Mesenteric fat pad (tissue), 1 donor: ENCODE measurements around the gene TMEM181. TPM values are rescaled to one million over a fixed set of nuclear protein-coding genes. Genes with fewer than 3 reads are reported as not detected.
"Not testable (repeated sequence)": the region's sequence is repeated elsewhere in the genome, so short reads cannot be mapped to it uniquely, and the experiment has no call there.

Source experiments
- DNase-seq: peaks from one replicate; pipeline ENCODE4 v3.0.0-alpha.2; 2020; ENCODE audit warnings: low spot score
- total RNA-seq: library from RNA; stranded (reverse); fragmentation: NEBNext Ultra II Directional; extraction: Animal tissue kit (Norgen Biotek cat#: 25700); gene quantifications from one replicate; pipeline ENCODE4 v1.2.1, GENCODE V29; 2021
- donor health status: DM: yes; HTN: yes; CAD: no.

The TMEM181 gene
- total RNA-seq, 1 donor from 2014 or later, result 27.3 TPM

DNA sequence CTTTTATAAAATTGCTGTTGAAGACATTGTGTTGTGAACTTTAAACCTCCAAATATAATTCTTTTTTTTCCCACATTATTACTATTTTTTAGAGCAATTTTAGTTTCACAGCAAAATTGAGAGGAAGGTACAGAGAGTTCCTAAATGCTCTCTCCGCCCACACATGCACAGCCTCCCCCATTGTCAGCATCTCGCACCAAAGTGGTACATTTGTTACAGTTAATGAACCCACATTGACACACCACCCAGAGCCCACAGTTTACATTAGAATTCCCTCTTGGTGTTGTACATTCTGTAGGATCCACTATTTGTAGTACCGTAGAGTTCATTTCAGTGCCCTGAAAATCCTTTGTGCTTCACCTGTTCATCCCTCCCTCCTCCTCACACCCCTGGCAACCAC lies 33.8 kb downstream of the TMEM181 start:
- DNase-seq, result no peak

DNA sequence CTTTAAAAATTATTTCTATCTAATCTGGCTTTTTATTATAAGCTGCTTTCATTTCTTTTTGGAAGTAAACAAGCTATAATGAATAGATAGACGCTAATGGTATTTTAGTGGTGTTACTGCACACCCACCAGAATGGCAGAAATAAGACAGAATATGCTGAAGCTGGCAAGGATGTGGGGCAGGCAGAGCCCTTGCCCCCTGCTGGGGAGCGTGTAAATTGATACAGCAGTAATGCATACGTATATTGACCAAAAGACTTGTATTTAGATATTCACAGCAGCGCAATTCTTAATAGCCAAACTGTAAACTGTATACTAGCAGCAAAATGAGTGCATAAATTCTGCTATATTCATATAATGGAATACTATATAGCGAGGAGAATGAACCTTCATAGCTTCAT lies 35.3 kb downstream of the TMEM181 start:
- DNase-seq, result no peak

DNA sequence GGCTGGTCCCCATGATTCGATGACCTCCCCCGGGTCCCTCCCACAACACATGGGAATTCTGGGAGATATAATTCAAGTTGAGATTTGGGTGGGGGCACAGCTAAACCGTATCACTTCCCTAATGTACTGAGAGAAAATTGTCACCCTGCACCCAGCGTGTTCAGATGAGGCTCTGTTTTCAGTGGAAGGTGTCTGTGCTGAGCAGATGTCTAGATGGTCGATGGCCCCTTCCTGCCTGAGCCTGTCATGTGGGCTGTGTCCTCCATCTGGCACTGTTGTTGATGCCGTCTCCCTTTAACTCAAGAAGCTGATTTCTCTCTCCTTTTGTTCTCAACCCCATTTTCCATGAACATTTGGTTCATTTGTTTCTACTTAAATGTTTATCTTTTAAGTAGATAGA lies 37.0 kb downstream of the TMEM181 start:
- no peak for DNase-seq

DNA sequence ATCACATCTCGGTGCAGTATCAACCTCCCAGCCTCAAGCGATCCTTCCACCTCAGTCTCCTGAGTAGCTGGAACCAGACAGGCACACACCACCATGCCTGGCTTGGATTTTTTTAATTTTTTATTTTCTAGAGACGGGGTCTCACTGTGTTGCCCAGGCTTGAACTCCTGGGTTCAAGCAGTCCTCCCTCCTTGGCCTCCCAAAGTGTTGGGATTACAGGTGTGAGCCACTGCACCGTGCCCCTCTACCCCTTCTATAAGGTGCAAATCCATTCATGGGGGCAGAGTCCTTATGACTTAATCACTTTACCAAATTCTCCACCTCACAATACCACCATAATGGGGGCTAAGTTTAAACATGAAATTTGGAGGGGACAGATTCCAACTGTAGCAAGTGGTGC lies 37.7 kb downstream of the TMEM181 start:
- no peak for DNase-seq

DNA sequence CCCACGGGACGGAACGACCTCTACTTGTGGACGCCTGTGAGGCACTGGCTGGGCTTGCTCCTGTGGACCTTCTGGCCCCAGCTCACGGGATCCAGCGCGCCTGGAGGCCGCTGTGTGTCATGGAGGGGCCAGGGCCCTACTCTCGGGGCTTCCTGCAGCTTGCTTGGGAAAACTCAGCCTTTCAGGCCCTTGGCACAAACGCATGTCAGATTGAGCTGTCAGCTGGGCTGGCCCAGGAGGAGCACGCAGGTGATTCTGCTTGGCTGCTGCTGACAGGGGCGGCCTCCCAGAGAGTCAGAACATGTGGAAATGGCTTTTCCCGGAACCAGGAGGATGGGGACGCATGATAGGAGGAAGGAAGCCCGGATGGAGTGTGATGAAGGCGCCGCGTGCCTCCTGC lies 39.7 kb downstream of the TMEM181 start:
- no peak for DNase-seq

DNA sequence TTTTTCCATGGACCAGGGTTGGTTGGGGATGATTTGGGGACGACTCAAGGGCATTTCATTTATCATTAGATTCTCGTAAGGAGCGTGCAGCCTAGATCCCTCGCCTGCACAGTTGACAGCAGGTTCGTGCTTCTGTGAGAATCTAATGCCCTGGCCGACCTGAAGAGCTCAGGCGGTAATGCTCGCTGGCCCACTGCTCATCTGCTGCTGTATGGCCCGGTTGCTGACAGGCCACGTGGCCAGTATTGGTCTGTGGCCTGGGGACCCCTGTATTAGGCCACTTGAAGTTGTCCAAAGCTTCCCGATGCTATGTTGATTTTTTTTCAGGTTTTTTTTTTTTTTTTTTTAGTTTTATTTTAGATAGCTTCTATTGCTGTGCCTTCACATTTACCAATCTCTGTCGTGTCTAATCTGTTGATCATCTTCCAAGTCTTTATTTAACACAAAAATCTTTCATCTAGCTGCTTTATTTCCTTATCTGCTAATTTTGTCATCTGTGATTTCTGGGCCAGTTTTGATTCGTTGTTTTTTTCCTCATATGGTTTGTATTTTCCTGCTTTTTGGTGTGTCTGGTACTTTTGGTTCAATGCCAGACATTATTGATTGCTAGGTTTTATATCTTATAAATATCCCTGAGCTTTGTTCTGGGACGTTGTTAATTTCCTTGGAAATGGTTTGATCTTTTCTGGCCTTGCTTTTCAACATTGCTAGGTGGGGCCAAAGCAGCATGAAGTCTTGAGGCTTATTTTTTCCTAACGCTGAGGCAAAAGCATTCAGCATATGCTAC lies 43.6 kb downstream of the TMEM181 start:
- no peak for DNase-seq

DNA sequence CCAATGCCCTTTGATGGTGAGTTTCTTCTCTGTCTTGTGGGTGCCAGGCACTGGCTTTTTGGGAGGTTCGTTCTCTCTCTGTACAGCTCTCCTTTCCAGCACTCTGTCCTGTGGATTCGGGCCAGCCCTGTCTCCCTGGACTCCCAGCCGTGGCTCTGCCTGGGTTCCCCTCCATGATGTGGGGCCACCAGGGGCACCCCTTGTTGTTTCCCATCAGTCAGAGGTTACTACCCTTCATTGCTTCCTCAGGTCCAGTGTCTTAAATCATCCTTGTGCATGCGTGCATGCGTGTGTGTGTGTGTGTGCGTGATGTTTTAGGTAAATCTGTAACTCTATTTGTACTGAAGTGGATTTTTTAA lies 44.1 kb downstream of the TMEM181 start:
- peak; percentile 81 for DNase-seq

DNA sequence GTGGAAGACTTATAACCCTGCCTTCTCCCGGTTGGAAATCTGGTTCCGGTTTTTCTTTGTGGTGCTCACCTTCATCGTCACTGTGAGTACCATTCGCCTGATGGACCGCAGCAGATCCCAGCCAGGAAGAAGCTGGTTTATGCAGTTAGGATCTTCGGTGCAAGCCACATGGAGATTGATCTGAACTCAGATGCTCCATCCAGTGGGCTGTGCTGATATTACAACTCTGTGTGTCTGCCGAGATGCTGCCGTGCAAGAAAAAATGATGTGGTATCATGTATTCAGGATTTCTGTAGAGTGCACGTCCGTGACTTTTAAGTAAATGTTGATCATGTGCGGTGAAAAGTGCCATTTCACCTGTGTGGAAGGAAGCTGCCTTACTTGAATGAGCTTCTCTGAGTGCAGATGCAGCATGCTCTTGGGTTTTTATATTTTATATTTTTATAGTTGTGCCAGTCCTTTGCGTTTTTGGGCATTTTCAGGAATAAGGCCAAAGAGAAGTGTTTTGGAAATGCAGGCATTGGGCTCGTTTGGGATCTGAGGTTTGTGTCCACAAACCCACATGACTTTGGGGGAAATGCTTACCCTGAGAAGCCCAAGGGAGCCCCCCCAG lies 45.5 kb downstream of the TMEM181 start:
- DNase-seq, result no peak

DNA sequence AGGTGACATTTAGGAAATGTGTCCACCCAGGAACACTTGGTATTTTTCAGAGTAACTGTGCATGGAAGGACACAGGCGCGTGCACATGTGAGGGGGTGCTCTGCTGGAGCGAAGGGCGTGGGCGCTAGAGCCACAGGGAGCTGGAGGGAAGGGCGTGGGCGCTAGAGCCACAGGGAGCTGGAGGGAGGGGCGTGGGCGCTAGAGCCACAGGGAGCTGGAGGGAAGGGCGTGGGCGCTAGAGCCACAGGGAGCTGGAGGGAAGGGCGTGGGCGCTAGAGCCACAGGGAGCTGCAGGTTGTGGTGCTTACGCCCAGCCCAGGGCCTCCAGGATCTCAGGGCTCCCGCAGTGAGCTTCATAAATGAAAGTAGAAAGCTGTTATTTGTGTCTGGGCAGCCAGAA lies 46.1 kb downstream of the TMEM181 start:
- DNase-seq, result not testable (repeated sequence)

DNA sequence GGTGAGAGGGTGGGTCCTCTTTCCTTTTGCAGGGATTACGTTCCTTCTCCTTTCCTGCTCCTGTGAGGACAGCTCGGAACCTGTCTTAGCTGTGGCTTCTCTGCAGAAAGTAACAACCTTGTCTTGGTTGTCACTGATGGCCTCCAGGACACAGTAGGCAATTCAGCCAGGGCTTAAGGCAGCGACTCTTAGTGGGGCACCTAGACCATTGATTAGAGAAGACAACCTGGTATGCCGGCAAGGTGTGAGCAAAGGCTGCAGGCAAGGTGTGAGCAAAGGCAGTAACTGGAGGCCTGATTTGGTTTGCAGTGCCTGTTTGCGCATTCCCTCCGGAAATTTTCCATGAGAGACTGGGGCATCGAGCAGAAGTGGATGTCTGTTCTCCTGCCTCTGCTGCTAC lies 47.0 kb downstream of the TMEM181 start:
- peak; percentile 57 for DNase-seq

DNA sequence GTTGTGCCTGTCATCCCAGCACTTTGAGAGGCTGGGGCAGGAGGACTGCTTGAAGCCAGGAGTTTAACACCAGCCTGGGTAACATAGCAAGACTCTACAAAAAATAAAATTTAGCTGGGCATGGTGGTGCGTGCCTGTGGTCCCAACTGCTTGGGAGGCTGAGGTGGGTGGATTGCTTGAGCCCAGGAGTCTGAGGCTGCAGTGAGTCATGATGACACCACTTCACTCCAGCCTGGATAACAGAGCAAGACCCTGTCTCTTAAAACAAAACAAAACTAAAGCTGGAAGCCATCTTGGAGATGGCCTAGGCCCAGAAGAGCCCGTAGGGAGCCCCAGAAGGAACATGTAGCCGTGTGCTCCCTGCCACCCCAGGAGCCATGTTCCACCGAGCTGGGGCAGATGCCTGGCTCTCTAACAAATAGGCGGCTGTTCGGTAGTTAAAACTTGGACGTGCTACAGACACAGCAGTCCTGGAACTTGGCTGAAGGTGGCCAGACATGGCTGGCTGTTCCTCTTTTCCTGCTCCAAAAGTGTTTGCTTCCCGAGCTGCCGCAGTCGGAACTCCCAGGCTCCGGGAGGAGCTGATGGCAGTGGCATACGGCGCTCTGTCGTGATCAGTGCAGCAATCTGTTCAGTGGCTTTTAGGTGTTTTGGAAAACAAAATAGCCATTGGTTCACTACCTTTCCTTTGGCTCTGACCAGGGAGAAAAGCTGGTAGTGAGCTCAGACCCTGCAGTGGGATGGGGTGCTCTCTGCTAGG lies 47.7 kb downstream of the TMEM181 start:
- DNase-seq, result peak; percentile 84

DNA sequence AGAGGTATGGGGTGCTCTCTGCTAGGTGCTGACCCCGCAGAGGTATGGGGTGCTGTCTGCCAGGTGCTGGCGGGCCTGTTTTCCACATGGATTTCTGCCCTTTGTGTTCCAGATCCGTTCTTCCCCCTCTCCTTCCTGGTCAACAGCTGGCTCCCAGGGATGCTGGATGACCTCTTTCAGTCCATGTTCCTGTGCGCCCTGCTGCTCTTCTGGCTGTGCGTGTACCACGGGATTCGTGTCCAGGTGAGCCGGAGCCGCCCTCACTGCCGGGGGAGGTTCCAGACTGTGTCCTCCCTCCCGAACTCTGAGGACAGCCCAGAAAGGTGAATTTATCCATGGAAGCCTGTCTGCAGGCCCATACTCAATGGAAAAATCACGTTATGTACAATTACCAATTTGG lies 48.3 kb downstream of the TMEM181 start:
- peak; percentile 84 for DNase-seq

DNA sequence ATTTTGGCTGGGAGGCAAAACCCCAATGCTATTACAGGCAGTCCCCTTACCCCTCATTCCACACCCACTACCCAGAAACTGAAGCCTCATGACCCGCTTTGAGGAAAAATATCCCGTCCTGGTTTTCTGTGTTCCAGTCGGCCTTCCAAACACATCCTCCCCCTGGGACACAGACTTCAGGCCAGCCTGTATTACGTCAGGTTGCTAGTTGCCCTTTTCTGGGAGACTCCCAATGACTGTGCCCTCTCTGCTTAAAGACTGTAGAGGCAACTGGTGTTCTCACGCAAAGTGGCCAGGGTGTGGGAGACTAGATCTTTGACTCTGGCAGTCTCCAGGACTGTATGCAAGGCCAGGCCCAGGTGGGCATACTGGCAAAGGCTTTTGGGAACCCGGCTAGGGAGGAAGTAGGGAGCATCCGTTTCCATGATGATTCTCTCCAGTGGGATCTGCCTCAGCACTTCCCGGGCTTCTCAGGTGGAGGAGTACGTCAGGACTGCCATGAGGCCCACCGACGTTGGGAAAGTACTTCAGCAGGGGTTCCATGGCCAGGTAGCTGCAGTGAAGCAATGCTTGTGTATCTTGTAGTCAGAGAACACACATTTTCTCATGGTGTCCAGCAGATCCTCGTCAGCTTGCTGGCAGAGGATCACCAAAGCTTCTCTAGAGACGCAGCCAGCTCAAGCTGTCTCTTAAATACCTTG lies 49.7 kb downstream of the TMEM181 start:
- no peak for DNase-seq

DNA sequence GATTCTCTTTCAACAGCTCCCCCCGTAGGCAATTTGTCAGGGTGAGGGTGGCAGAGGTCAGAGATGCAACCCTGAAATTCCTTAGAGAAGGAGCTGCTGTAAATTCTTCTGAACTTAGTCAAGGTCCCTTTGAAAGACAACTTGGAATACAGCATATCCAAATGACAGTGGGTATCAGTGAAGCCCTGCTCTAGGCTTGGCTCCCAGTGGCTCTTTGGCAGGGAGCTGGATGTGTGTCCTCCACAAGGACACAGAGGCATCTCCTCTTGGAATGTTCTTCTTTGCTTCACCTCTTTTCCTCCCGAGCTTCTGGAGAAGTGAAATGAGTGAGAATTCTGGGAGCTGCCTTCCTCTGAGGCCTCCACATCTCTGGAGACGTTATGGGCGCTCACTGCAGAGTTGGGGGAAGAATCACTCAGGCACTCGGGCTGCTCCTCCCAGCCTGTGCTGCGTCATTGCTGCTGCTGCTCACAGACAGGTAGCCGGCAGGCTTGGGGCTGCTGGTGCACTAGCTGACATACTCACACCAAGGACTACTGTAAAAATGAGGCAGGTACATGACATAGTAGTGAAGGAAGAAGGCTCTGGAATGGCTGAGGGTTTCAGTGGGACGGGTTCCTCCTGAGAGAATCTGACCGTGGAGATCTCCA lies 50.6 kb downstream of the TMEM181 start:
- DNase-seq, result no peak

DNA sequence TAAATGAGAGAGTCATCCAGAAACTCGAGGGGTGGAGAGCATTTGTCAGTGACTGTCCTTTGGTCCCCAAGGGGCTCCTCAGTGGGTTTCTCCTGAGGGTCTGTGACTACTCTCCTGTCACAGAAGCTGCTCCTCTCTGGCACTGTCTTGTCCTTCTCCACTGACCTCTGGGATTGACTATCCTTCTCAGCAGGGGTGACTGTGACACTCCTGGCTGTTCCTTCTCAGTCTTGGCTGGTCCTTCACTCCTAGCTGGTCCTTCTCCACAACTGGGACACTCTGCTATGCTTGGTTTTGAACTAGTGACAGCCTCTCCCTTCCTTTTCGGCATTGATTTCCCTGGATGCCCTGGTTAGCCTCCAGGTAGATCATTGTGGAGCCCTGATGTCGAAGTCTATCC lies 51.1 kb downstream of the TMEM181 start:
- no peak for DNase-seq

DNA sequence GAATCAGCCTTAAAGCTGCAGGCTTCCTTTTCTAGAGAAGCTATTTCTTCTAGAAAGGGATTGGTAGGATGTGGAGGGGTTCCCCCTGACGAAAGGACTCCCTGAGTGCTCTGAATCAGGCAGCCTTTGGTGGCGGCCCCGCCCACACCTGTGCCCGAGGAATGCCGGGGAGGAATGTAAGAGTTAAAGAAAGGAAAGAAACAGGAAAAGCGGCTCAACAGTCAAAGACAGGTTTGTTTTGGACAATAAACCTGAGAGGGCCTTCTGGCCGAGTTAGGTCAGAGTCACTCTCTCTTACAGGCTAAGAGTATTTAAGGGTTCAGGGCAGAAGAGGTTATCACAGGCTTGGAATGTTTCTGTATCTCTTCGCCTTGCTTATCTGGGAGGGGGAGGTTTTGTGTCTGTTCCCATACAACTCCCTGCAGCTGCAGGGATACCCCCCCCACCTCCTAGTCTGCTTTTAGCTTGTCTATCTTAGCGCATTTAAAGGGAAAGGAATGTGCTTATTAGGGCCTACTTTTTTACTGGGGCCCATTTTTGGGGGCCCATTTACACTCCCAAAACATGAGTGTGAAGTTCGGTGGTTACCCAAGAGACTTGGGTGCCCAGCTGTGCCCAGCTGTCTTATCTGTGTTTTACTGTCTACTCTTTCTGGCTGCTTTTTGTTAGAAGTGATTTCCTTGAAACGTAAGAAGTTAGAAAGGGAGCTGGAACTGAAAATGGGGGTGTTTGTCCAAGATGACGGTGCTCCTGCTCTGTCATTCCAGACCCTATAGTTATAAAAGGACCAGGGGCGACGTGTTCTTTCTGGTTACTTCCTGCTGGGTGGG lies 51.9 kb downstream of the TMEM181 start:
- no peak for DNase-seq

DNA sequence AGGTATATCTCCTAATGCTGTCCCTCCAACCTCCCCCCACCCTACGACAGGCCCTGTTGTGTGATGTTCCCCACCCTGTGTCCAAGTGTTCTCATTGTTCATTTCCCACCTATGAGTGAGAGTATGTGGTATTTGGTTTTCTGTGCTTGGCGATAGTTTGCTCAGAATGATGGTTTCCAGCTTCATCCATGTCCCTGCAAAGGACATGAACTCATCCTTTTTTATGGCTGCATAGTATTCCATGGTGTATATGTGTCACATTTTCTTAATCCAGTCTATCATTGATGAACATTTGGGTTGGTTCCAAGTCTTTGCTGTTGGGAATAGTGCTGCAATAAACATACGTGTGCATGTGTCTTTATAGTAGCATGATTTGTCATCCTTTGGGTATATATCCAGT lies 54.7 kb downstream of the TMEM181 start:
- DNase-seq, result not testable (repeated sequence)

DNA sequence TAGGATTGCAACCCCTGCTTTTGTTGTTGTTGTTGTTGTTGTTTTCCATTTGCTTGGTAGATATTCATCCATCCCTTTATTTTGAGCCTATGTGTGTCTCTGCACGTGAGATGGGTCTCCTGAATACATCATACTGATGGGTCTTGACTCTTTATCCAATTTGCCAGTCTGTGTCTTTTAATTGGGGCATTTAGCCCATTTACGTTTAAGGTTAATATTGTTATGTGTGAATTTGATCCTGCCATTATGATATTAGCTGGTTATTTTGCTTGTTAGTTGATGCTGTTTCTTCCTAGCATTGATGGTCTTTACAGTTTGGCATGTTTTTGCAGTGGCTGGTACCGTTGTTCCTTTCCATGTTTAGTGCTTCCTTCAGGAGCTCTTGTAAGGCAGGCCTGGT lies 58.4 kb downstream of the TMEM181 start:
- DNase-seq, result not testable (repeated sequence)

DNA sequence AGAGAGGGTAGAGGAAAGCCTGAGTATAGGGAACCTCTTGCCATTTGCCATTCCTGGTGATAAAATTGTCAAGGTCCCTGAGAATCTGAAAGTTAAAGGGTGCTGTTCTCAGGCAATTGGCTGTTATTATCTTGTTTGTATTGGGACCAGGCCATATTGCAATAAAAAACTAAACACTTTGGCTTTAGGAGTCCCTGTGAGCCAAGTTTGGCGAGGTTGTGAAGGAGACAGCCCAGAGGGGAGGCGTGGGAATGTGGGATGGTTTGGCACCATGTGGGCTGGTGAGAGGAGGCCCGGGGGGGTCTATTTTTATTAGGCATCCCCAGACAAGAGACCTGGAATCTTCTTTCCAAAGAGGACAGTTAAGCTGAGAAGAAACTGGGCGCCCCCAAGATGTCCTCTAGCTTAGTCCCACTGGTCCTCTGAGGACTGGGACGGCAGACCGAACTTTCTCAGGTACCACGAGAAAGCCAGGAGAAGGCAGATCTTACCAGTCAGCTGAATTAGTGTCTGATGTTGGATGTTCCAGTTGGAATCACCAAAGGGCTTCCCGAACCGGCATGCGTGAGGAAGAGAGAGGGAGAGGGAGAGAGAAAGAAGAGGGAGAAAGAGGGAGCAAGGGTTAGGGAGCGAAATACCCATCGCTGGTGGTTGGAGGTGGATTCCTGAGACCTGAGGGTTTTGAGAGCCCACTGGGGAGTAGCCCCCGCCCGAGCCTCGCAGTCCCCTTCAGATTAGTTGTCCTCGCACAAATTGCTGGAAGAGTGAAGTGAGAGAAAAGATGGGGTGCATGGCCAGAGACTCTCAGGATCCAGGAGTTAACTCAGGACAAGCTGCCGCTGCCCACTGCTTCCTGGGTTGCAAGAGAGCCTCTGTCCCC lies 60.3 kb downstream of the TMEM181 start:
- DNase-seq, result peak; percentile 65
